Melanocyte of skin (primary cell): ENCODE results near the gene DCD. TPM values are rescaled to one million over a fixed set of nuclear protein-coding genes. Genes with fewer than 3 reads are reported as not detected.

Experiments
- total RNA-seq, 2 donors: library from RNA; depleted of rRNA; stranded (reverse); fragments of >200 nt; gene quantifications; 2 replicates each; pipeline ENCODE4 v1.2.3, GENCODE V29; 2012

The DCD gene
- total RNA-seq = not detected

DNA sequence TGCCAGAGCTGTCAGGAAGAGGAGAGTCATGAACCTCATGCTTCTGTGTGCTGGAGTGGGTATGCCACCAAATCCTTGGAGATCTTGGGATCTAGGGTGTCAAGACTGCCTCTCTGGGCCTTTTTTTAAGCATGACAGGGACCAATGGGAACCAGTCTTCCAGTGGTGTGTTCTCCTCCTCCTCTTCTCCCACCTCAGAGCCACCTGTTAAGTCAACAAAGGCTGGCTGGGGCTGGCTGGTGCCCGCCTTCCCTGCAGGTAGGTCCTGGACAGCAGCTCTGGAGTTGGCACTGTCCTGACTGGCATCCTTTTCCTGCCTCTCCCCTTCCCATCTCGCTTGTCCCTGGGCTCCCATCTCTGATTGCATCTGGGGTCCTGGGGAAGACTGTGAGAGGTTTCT lies at the start of gene DCD:
Gene DCD, minus strand, starts transcription at position 101 of the 400 bp plus-strand sequence. Its CDS starts 62 bp downstream, at position 39.

DNA sequence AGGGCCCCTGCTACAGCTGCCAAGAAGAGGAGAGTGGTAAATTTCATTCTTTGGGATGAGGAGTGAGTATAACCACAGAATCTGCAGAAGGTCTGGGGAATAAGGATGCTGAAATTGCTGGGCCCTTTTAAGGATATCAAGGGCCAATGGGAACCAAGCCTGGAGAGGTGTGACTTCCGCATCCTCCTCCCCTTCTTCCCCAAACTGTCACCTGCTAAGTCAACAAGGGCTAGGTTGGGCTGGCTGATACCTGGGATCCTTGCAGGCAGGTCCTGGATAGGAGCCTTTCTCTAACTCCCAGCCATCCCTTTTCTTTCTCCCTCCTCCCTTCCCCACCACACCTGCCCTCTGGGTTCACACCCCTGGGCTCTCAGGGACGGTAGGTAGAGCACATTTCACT lies 13.4 kb downstream of the DCD start, which contains the start of gene LACRT:
Gene LACRT, minus strand, starts transcription at position 101 of the 400 bp plus-strand sequence. Its CDS starts 54 bp downstream, at position 47.

Other genes with a start within 250 kb of the DCD start
- gene ITGA5, start 229.1 kb downstream of the DCD start, total RNA-seq = 10 to 100 TPM; 78.5 to 88.2 TPM
- gene GTSF1, start 174.8 kb downstream of the DCD start, total RNA-seq = not detected
- gene NCKAP1L, start 150.6 kb downstream of the DCD start, total RNA-seq = not detected
- gene PDE1B, start 98.8 kb downstream of the DCD start, total RNA-seq = under 1 TPM in 1 of 2 donors, not detected in 1; 0.33 TPM
- not detected for gene PPP1R1A, start 59.7 kb downstream of the DCD start, total RNA-seq
- not detected for gene LACRT, start 13.5 kb downstream of the DCD start, total RNA-seq
- not detected for gene MUCL1, start 206.2 kb upstream of the DCD start, total RNA-seq